H1 (cell line): ENCODE results near the gene EVX2. TPM values are rescaled to one million over a fixed set of nuclear protein-coding genes. Genes with fewer than 3 reads are reported as not detected.
A peak's percentile ranks its signal among the peaks of the same experiment; 100 is the strongest.

ENCODE experiments used
- CTCF ChIA-PET: fragments of 300-600 bp; sonication (Branson Sonifier 250); formaldehyde crosslinking; loops from one replicate; lab custom pipeline; 2021; ENCODE audit not compliant: partially characterized antibody; lab: Charles Lee
- POLR2A ChIA-PET: fragments of 300-600 bp; sonication (Branson Sonifier 250); formaldehyde crosslinking; loops from one replicate; lab custom pipeline; 2021; ENCODE audit warnings: inconsistent platforms; ENCODE audit not compliant: partially characterized antibody; lab: Charles Lee
- DNase-seq, 2 experiments: peaks; one replicate each; pipeline versions ENCODE4 v3.0.0 to v3.0.0-alpha.2; 2010 to 2022; ENCODE audit warnings: low spot score in 2 of 2, low read depth in 1 of 2, mixed read lengths in 1 of 2
- FAIRE-seq: peaks from 2 replicates; lab custom pipeline; 2011; peaks lifted over from hg19 to GRCh38; lab: Jason Lieb, UNC
- H2AFZ ChIP-seq: 2 replicates; pipeline ENCODE4 v1.8.1; 2012; ENCODE audit warnings: low read length, inconsistent platforms
- H2AK5ac ChIP-seq: 2 replicates; pipeline ENCODE4 v1.6.1; 2013; ENCODE audit warnings: low read depth, low read length
- H2BK120ac ChIP-seq: replicated peaks from 2 replicates; pipeline ENCODE3; 2013; ENCODE audit warnings: low read depth, low read length, inconsistent platforms
- H2BK12ac ChIP-seq: 2 replicates; pipeline ENCODE4 v1.6.1; 2013; ENCODE audit warnings: low read depth, low read length
- H2BK15ac ChIP-seq: 2 replicates; pipeline ENCODE4 v1.6.1; 2013; ENCODE audit warnings: low read length
- H2BK20ac ChIP-seq: 2 replicates; pipeline ENCODE4 v1.6.1; 2013; ENCODE audit warnings: low read length
- H2BK5ac ChIP-seq: 2 replicates; pipeline ENCODE4 v1.6.1; 2013; ENCODE audit warnings: low read depth, low read length
- H3K14ac ChIP-seq: 2 replicates; pipeline ENCODE4 v1.6.1; 2013; ENCODE audit warnings: inconsistent platforms; ENCODE audit not compliant: insufficient read length
- H3K18ac ChIP-seq: 2 replicates; pipeline ENCODE4 v1.6.1; 2013; ENCODE audit warnings: low read length; ENCODE audit errors: extremely low read depth
- H3K23ac ChIP-seq: 2 replicates; pipeline ENCODE4 v1.6.1; 2013; ENCODE audit warnings: inconsistent platforms; ENCODE audit not compliant: insufficient read length
- H3K23me2 ChIP-seq: 2 replicates; pipeline ENCODE4 v1.6.1; 2013; ENCODE audit warnings: low read depth, low read length
- H3K27ac ChIP-seq: 2 replicates; pipeline ENCODE4 v1.6.1; 2011; ENCODE audit warnings: low read depth, low read length, inconsistent platforms
- H3K27me3 ChIP-seq, 4 experiments: replicated peaks in 1 of 4; 1 replicate in 1 of 4; 2 replicates in 3 of 4; pipeline versions ENCODE4 v1.6.1 to v1.8.1; 2011 to 2013; ENCODE audit warnings: low read length in 3 of 4, mild to moderate bottlenecking in 3 of 4, inconsistent platforms in 2 of 4, mixed read lengths in 2 of 4, moderate library complexity in 1 of 4; ENCODE audit not compliant: control insufficient read depth in 3 of 4, insufficient read depth in 3 of 4; ENCODE audit errors: extremely low read depth in 1 of 4
- H3K36me3 ChIP-seq, 4 experiments: 2 replicates each; pipeline versions ENCODE4 v1.6.1 to v1.8.1; 2011 to 2013; ENCODE audit warnings: mild to moderate bottlenecking in 4 of 4, low read length in 3 of 4, moderate library complexity in 2 of 4, control low read depth in 1 of 4, inconsistent platforms in 1 of 4; ENCODE audit not compliant: insufficient read depth in 4 of 4, control insufficient read depth in 2 of 4
- H3K4ac ChIP-seq: replicated peaks from 2 replicates; pipeline ENCODE3; 2013; ENCODE audit warnings: low read length, low read depth, mixed read lengths, inconsistent platforms; ENCODE audit not compliant: insufficient read length
- H3K4me1 ChIP-seq, 4 experiments: replicated peaks in 1 of 4; 1 replicate in 1 of 4; 2 replicates in 3 of 4; pipeline versions ENCODE4 v1.6.1 to v1.8.1; 2011 to 2013; ENCODE audit warnings: low read length in 3 of 4, inconsistent platforms in 2 of 4, mixed read lengths in 1 of 4; ENCODE audit not compliant: insufficient read depth in 4 of 4, control insufficient read depth in 3 of 4
- H3K4me2 ChIP-seq, 2 experiments: 2 replicates each; pipeline versions ENCODE4 v1.6.1 to v1.8.1; 2011 to 2013; ENCODE audit warnings: low read depth in 2 of 2, low read length in 2 of 2, control low read depth in 1 of 2, inconsistent platforms in 1 of 2, mild to moderate bottlenecking in 1 of 2; ENCODE audit not compliant: insufficient read depth in 1 of 2
- H3K4me3 ChIP-seq, 4 experiments: fragments of 200-600, 300-600 bp in 1 of 4; sonication (generic), shearing (Covaris generic), sonication (Bioruptor Twin) in 1 of 4; 2 replicates each; pipeline versions ENCODE4 v1.5.1 to v1.8.1; 2011 to 2016; ENCODE audit warnings: low read length in 4 of 4, low read depth in 3 of 4, control low read depth in 2 of 4, inconsistent platforms in 2 of 4, mild to moderate bottlenecking in 2 of 4, mixed read lengths in 1 of 4, moderate library complexity in 1 of 4; ENCODE audit not compliant: insufficient read depth in 2 of 4; ENCODE audit errors: extremely low read depth in 1 of 4
- H3K56ac ChIP-seq: replicated peaks from 2 replicates; pipeline ENCODE3; 2013; ENCODE audit warnings: low read depth, mild to moderate bottlenecking, mixed read lengths, low read length, inconsistent platforms; ENCODE audit not compliant: insufficient read length
- H3K79me1 ChIP-seq: 2 replicates; pipeline ENCODE4 v1.6.1; 2013; ENCODE audit warnings: low read depth, low read length, control low read depth
- H3K79me2 ChIP-seq, 2 experiments: 2 replicates each; pipeline versions ENCODE4 v1.6.1 to v1.8.1; 2012 to 2013; ENCODE audit warnings: low read length in 2 of 2, mild to moderate bottlenecking in 2 of 2, inconsistent platforms in 1 of 2; ENCODE audit not compliant: insufficient read depth in 2 of 2, control insufficient read depth in 1 of 2
- H3K9ac ChIP-seq, 4 experiments: replicated peaks in 1 of 4; 1 replicate in 1 of 4; 2 replicates in 3 of 4; pipeline versions ENCODE4 v1.6.1 to v1.8.1; 2011 to 2013; ENCODE audit warnings: low read depth in 3 of 4, low read length in 3 of 4, control low read depth in 2 of 4, mild to moderate bottlenecking in 2 of 4, moderate library complexity in 2 of 4, inconsistent platforms in 1 of 4; ENCODE audit errors: extremely low read depth in 1 of 4
- H3K9me3 ChIP-seq, 2 experiments: 2 replicates each; pipeline versions ENCODE4 v1.6.1 to v1.8.1; 2012 to 2013; ENCODE audit warnings: mild to moderate bottlenecking in 2 of 2, moderate library complexity in 2 of 2, control low read depth in 1 of 2, inconsistent platforms in 1 of 2, low read depth in 1 of 2, low read length in 1 of 2, mixed read lengths in 1 of 2; ENCODE audit not compliant: insufficient read depth in 2 of 2
- H4K20me1 ChIP-seq, 2 experiments: replicated peaks in 1 of 2; 2 replicates each; pipeline versions ENCODE3 to v1.8.1; 2011 to 2013; ENCODE audit warnings: inconsistent platforms in 2 of 2, low read length in 2 of 2, mild to moderate bottlenecking in 1 of 2; ENCODE audit not compliant: insufficient read depth in 2 of 2, control insufficient read depth in 1 of 2
- H4K5ac ChIP-seq: 2 replicates; pipeline ENCODE4 v1.6.1; 2013; ENCODE audit warnings: low read length, low read depth, mixed read lengths, inconsistent platforms; ENCODE audit not compliant: insufficient read length
- H4K8ac ChIP-seq: 2 replicates; pipeline ENCODE4 v1.8.0; 2013; ENCODE audit warnings: mild to moderate bottlenecking, moderate library complexity, low read length, inconsistent platforms; ENCODE audit not compliant: insufficient read depth; ENCODE audit errors: extremely low read depth
- H4K91ac ChIP-seq: replicated peaks from 2 replicates; pipeline ENCODE3; 2013; ENCODE audit warnings: low read length, mixed read lengths, inconsistent platforms; ENCODE audit not compliant: insufficient read length
- CBX8 ChIP-seq: fragments of 300-800, 300-1000 bp; sonication (generic); IDR thresholded peaks from 2 replicates; pipeline ENCODE4 v1.7.1; 2016; ENCODE audit warnings: low read depth, low read length, borderline replicate concordance
- CTCF ChIP-seq, 3 experiments: IDR thresholded peaks; 1 replicate in 2 of 3; 2 replicates in 1 of 3; pipeline versions ENCODE4 v1.5.1 to v1.6.1; 2011; ENCODE audit warnings: low read length in 3 of 3, mild to moderate bottlenecking in 3 of 3, inconsistent platforms in 2 of 3, low read depth in 1 of 3, moderate library complexity in 1 of 3; ENCODE audit not compliant: insufficient read depth in 1 of 3; ENCODE audit errors: control extremely low read depth in 1 of 3
- NRF1 ChIP-seq: IDR thresholded peaks from 2 replicates; pipeline ENCODE4 v1.6.1; 2011; ENCODE audit warnings: mild to moderate bottlenecking, low read depth, low read length, improper control_type of control experiment
- SUZ12 ChIP-seq: fragments of 200-600 bp; sonication (generic); IDR thresholded peaks from 2 replicates; pipeline ENCODE4 v1.6.1; 2012; ENCODE audit warnings: mild to moderate bottlenecking, inconsistent platforms, low read length, moderate library complexity, mixed read lengths
- WGBS, 2 experiments: shearing (Covaris generic) in 1 of 2; methylation state at CpG; one replicate each; pipeline versions ENCODE4 v1.1.6 to v1.1.7; 2013 to 2015; ENCODE audit warnings: low lambda C conversion rate in 2 of 2, mixed read lengths in 2 of 2, inconsistent platforms in 1 of 2, low coverage in 1 of 2, missing lambda C conversion rate in 1 of 2; ENCODE audit not compliant: insufficient replicate concordance in 2 of 2, insufficient coverage in 1 of 2, insufficient read length in 1 of 2; ENCODE audit errors: extremely low coverage in 1 of 2, missing lambda C conversion rate in 1 of 2; 5-methylcytosine and 5-hydroxymethylcytosine counted together
- polyA plus RNA-seq, 7 experiments: library from polyadenylated mRNA; depleted of rRNA in 3 of 7; stranded (reverse) in 5 of 7; unstranded in 2 of 7; fragments of >200 nt in 5 of 7; fragments of 200-250 nt in 2 of 7; gene quantifications; 1 replicate in 5 of 7; 2 replicates in 1 of 7; 4 replicates in 1 of 7; pipeline versions ENCODE4 v1.2.1 to v1.2.3, GENCODE V29; 2011 to 2013; ENCODE audit warnings: missing spikeins in 2 of 7, mixed read lengths in 2 of 7
- total RNA-seq: library from RNA; stranded (reverse); fragmentation: NEBNext Ultra II Directional; extraction: Animal tissue kit (Norgen Biotek cat#: 25700); gene quantifications from 2 replicates; pipeline ENCODE4 v1.2.1, GENCODE V29; 2021

EVX2 gene
- total and polyA plus RNA-seq, 2 of the 8 experiments (the other 6 are each of a cell fraction or from before 2014, with no cell fraction given) = not detected

- Histone ChIP-seq H3K14ac (no peak overlapping the region), H3K79me2 (no peaks in the 10 kb centered on the region), H2AFZ (no peak overlapping the region), H3K9me3 (peaks cover 0 to 10% of the 10 kb centered on the region in 2 experiments; a peak in 2 of 4 replicates), H4K91ac (no peak overlapping the region), H2BK120ac (no peak overlapping the region), H3K4me2 (no peak overlapping the region), H2BK12ac (peak overlapping the region; percentile 75; the same call in 1 of the 2 replicates), H3K27me3 (peaks cover 96 to 99% (median 98%) of the 10 kb centered on the region in 4 experiments), H2BK15ac (no peak overlapping the region), H2AK5ac (no peak overlapping the region), H4K20me1 (peaks cover 19 to 31% of the 10 kb centered on the region in 2 experiments), H3K23me2 (no peaks in the 10 kb centered on the region), H3K36me3 (peaks cover 0 to 11% (median 0%) of the 10 kb centered on the region in 4 experiments; a peak in 1 of 8 replicates), H3K56ac (no peak overlapping the region), H3K4me1 (peaks cover 0 to 10% (median 2%) of the 10 kb centered on the region in 4 experiments; a peak in 5 of 7 replicates), H3K4me3 (no peak overlapping the region), H3K4ac (no peak overlapping the region), H4K5ac (no peak overlapping the region), H3K9ac (no peak overlapping the region), H3K27ac (no peak overlapping the region), H3K18ac (no peak overlapping the region), H3K23ac (no peak overlapping the region), H3K79me1 (no peaks in the 10 kb centered on the region), H2BK20ac (no peak overlapping the region), H4K8ac (no peak overlapping the region), H2BK5ac (no peak overlapping the region)
- ChIA-PET POLR2A (no interaction called here), CTCF (interaction anchor here (0.6 to 5.4 kb wide), 16 partner anchors 9 to 1116 kb away, joined by 3 to 42 read pairs (median 4); partner anchors contain the start of genes EVX2 and HOXD9)
- FAIRE-seq (no peak), DNase-seq (no peak)
- TF ChIP-seq CBX8 = peak; percentile 63; the same call in 1 of the 2 replicates
- no peak for TF ChIP-seq NRF1
- no peak for TF ChIP-seq CTCF (IDR thresholded peaks at IDR 0.05; ENCODE audit: control extremely low read depth in 1 of 3, insufficient read depth in 1 of 3, low read depth in 1 of 3, low read length in 3 of 3)
- no peak; the same call in 1 of the 2 replicates for TF ChIP-seq SUZ12
- WGBS, 2 experiments = 15% methylated on average over 28 of the region's 29 CpGs; no CpG with 5 or more reads in 1 of the 2 experiments
Measured at GRCh38 chr2:176111846-176112374, 28.1 kb upstream of the EVX2 start.
